Activated effector memory CD4-positive, alpha-beta T cell treated with Interleukin-2 at 50 U/mL for 16 hours (primary cell): ENCODE measurements around the gene MACROD2.

Experiments used
- DNase-seq: peaks from one replicate; pipeline ENCODE4 v3.0.0-alpha.2; 2020

The MACROD2 gene

DNA sequence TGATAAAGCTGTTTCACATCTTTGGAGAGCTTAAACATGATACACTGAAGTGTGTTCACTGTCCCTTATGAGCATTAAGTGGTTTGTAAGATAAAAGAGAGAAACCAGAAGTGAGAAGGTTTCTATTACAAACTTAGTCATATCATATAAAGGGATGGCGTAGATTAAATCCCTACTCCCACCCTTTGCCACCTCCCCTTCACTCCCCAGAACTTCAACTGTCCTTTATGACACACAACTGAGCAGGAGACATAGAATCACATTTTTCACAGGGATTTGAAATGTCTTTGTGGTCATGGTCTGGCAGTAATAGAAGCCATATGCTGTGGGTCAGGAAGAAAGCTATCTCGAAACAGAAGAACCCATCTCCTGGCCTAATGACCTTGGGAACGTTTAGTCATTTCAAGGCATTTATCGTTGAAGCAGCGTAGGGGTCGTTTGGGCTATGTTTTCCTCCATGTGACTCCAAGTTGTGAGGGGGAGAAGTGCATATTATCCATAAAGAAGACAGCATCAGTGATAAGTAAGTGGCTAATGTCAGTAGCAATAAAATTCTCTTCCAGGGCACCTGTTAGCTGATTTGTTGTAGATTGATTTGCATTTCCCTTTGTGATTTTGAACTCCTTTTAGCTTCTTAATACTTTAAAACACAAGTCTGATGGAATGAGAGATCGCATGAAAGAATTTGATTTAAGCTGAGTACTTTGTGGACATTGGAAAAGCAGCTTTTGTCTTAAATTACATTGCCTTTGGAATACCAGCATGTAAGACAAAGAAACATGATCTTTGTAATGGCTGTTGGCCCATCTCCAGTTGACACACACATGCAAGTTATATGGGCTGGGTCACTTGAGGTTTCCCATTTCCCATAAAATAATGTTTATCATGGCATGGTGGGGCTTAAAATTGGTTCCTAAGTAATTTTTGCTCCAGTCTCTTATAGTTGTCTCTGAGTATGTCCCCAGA is 843.6 kb downstream of the MACROD2 start:
- DNase-seq, result no peak

- DNase-seq, result no peak
Observed at GRCh38 chr20:14845199-14846160, 850.2 kb downstream of the MACROD2 start.

DNA sequence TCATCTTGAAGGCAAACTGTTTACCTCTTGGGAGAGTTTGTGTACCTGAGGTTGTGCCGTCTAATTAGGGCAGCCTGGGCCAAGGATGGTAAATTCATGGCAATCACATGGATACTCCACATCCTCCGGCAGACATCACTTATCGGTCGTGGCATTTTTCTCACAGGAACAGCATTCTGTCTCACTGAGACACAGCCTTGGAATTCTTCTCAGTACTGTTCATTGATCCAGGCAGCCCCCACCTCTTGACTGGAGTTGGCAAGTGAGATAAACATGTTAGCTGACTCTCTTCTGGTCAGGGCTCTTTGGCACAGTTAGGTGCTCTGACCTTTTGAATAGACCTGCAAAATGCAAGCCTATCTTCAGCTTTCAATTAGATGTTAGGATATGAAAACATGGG is 853.5 kb downstream of the MACROD2 start:
- no peak for DNase-seq

DNA sequence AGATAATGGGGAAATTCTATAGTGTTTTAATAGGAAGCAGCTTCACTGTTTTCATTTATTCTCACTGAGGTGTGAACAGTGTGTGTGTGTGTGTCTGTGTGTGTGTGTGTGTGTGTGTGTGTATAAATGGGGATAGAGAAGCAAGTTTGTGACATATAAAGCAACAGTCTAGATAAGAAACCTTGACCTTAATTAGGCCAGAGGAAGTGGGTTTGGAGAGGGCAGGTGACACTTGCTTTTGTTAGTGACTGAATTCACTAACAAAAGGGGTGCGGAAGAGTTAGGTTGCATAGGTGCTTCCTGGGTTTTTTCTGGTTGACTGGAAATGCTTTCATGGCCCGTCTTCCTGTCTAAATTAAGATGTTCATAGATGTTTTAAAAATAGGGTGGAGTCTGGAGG is 857.8 kb downstream of the MACROD2 start:
- DNase-seq, result no peak

DNA sequence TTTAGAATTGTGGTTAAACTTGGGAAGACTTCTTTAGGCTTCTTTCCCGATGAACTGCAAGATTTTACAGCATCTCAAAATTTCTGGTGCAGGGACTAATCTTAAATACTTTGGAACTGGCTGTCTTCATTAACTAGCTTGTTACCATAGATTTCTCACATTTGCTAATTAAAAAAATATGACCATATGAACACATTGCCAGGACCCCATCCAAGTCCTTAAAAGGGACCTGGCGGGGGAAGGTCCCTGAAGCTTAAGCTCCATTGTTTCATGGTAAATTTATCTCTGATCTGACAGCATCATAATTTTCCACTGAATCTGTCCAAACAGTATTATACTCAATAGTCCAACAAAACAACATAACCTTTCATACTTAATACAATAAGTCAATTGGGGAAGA is 859.9 kb downstream of the MACROD2 start:
- DNase-seq, result no peak

GRCh38 chr20:14859627-14860026 is 864.3 kb downstream of the MACROD2 start:
- no peak for DNase-seq

DNA sequence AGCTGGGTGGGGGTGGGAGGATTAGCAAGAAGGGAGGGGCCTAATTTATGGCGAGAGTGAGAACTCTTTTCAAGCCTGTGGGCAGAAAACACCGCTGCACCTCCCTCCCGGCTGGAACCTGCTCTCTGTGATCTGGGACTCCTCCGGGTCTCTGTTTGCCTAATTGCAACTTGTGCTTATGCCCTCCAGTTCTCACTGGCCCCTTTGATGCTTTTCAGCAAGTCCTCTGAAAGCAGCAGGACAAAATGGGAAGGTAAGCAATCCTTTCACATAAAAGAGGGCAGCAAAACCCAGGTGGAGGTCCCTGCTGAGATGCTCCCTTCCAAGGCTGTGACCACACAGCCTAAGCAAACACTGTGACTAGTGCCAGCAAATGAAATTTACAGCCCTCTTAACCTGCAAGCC is 865.1 kb downstream of the MACROD2 start:
- no peak for DNase-seq

- DNase-seq, result no peak
Observed at GRCh38 chr20:14861028-14861699, 865.8 kb downstream of the MACROD2 start.

GRCh38 chr20:14865169-14865568 is 869.9 kb downstream of the MACROD2 start:
- no peak for DNase-seq

DNA sequence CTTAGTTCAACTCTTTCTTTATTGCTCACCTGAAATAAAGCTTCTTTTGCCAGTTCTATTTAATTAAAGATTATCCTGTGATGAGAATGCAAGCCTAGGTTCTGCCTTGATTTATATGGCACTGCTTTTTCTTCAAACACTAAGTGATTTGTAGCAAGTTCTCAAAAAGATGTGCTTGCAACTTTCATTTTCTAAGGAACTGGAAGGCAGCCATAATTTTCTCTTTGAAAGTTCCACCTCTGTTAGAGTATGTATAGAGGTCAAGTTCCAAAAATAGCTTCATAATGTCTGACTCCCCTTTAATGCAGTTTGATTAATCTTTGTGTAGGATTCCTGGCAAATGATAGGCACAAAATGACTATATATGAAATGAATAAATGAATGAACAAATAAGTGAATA is 870.4 kb downstream of the MACROD2 start:
- no peak for DNase-seq

DNA sequence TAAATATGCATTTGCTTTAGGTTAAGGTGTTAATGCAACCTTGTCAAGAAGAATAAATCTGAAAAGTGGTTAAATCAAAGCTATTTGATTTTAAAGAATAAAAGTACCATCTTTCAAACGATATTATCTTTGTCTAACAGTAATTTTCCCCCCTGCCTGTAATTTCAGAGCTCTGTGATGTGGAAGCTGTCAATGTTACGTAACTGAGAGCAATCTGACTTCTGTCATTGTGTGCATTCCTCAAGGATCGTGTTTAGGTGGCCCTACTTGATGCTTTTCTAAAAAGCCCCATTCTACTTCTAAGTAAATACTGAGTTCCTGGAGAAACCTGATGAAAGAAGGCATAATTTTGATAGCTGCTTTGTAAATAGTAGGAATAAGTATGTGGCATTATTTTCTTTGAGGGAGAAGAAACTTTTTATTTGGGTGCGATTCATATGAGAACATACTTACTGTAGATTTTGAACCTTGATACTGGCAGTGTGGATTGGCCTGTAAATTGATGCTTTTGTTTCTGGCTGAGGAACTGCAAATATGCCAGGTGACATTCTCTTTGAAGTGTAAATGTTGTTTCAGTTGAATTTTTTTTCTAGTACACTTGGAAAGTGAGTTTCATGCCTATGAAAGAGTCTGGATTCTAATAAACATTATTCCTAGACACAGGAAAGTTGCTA is 871.7 kb downstream of the MACROD2 start:
- DNase-seq, result no peak

DNA sequence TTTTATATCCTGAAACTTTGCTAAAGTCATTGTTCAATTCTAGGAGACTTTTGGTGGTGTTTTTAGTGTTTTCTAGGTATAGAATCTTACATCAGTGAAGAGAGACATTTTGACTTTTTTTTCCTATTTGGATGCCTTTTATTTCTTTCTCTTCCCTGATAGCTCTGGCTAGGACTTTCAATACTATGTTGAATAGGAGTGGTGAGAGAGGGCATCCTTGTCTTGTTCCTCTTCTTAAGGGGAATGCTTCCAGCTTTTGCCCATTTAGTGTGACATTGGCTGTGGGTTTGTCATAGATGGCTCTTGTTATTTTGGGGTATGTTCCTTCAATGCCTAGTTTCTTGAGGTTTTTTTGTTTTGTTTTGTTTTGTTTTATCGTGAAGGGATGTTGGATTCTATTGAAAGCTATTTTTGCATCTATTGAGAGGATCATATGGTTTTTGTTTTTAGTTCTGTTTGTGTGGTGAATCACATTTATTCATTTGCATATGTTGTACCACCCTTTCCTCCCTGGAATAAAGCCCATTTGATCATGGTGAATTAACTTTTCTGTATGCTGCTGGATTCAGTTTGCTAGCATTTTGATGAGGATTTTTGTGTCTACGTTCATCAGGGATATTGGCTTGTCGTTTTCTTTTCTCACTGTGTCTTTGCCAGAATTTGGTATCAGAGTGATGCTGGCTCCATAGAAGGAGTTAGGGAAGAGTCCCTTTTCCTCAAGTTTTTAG is 882.1 kb downstream of the MACROD2 start:
- DNase-seq, result no peak

DNA sequence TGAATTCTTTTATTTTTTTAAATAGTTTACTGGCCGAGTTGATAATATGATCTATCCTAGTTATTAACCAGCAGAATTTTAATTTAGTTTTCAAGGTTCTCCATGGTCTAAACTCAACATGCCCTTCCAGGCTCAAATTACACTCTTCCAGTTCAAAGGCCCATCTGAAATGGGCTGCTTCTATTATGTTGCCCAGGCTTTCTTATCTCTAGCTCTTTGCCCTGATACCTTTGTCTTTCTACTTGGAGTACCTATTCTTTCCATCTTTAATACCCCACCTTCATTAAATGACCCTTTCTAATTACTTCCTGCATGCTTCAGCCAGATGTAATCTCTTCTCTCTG is 883.3 kb downstream of the MACROD2 start:
- DNase-seq, result no peak

DNA sequence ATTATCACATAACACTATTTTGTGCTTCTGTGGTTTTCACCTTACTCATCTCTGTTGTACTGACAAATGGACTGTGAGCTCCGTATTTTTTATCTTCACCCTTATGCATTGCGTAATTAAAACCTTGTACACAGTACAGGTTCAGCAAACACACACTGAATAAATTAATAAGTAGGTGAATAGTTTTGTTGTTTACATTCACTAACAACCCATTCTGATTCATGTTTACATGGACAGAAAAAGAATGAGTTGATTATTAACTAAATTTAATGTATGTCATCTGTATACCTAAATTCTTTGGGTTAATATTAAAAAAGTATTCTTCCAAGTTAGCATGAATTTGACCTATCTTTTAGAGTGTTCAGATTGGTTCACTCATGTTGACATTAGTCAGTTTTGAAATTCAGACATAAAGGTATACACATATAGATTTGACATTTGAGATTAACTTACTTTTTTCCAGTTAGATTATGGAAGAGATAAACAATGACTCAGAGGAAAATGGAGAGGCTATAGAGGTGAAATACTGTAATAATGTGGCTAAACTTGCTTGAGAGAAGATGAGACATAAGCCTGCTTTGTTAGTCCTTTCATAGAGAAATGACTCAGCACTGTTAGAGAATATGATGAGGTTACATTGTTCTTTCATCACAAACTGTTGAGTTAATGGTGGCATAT is 883.8 kb downstream of the MACROD2 start:
- DNase-seq, result no peak

- no peak for DNase-seq
Observed at GRCh38 chr20:14879839-14880238, 884.5 kb downstream of the MACROD2 start.

- no peak for DNase-seq
Observed at GRCh38 chr20:14881518-14881917, 886.2 kb downstream of the MACROD2 start.

- no peak for DNase-seq
Observed at GRCh38 chr20:14882157-14882556, 886.8 kb downstream of the MACROD2 start.

- no peak for DNase-seq
Observed at GRCh38 chr20:14882846-14883245, 887.5 kb downstream of the MACROD2 start.

DNA sequence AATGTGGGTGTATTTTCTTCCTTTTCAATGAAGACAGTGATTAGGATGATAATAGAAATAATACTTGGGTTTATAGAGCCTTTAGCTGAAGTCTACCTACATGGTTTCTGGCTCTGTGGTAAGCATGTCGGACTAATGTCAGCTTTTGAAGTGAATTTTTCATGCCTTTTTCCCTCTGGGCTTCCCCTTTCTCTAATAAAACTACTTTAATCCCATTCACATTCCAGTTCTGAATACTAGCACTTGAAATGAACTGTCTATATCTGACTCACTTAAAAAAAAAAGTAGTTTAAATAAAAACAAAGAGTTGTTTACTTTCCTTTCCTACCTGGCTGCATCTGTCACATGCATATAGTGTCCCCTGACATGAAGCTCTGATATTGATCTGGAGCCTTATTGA is 888.0 kb downstream of the MACROD2 start:
- no peak for DNase-seq

DNA sequence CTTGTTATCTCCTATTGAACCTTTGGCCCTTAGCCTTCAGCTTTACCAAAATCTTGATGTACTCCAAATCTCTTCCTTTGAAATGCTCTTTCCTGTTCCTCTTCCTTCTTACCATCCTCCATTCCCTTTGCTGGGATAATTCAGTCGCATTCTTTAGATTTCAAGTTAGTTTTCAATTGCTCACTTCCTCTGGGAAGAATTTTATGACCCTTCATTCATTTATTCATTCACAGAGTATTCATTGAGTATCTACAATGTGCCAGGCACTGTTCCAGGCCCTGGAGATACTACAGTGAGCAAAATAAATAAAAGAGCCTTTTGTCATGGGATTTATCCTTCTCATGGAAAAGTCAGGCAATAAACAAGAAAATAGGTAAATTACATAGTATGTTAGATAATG is 890.3 kb downstream of the MACROD2 start:
- DNase-seq, result no peak

GRCh38 chr20:14888134-14888533 is 892.8 kb downstream of the MACROD2 start:
- DNase-seq, result no peak
